AML-193 (cell line): ENCODE results near the gene TMUB2.
"Not testable (repeated sequence)": the region's sequence is repeated elsewhere in the genome, so short reads cannot be mapped to it uniquely, and the experiment has no call there.

Experiments used
- DNase-seq, 2 experiments: peaks; one replicate each; lab custom pipeline; 2025; lab: John Stamatoyannopoulos, UW

The TMUB2 gene

DNA sequence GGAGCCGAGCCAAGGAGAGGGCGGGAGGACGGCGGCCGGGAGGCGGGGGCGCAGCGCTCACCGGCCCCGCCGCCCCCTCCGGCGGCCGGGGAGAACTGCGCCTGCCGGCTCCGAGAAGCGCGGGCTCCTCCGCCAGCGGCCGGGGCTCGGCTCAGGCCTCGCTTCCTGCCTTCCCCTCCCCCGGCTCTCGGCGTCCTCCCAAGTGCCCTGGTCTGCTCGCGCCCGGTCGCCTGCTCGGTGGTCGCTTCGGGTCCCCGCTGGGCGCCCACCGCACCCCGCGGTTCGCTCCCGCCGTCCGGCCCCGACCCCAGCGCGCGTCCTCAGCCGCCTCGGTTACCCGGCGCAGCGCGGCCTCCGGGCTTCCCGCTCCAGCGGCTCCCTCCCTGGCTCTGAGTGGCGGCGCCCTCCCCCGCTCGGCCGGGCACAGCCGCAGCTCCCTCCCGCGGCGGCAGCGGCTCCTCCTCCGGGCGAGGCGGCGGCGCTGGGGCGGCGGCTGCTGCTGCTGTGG lies 32.4 kb downstream of the TMUB2 start:
- peak; percentile 51 to 57 for DNase-seq

GRCh38 chr17:44219616-44220212 lies 32.9 kb downstream of the TMUB2 start, which contains the start of gene UBTF:
UBTF (minus strand) TSS chr17:44219675; CDS start chr17:44218229, 1,446 bp downstream.
- DNase-seq: peak; percentile 20 to 46

DNA sequence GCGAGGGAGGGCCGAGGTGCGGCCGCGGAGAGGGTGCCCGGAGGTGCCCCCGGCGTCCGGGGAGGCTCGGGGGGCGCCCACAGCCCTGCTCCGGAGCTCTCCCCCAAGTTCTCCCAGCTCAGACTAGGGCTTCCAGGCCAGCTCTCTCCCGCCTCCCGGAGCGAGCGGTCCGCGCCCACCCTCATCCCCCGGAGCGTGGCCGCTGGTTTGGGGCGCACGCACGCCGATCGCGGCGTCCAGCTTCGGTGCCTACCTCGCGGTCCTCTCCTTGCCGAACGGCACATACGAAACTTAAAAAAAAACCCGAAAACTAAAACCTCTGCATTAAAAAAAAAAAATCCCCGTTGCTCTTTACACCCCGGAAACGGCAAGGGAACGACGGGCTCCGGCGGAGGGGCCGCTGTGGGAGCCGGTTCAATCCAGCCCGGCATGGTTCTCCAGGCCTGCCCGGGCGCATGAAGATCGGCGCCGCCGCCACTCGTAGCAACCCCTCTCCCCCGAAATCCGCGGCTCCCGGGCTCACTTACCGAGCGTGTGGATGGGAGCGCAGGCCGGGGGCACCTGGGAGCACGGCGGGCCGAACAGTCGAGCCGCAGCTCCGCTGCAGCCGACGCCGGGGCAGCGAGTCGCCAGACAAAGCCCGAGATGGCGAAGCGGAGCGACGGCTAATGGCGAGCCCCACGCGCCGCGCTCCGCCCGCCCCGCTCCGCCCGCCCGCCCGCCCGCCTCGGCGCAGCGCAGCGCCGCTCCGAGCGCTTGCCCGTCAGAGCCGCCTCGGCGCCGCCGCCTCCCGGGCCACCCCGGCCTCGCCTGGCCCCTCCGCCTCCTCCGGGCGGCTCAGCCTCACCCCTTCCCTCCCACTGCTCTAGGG lies 33.7 kb downstream of the TMUB2 start:
- DNase-seq: peak in 1 of 2 experiments; percentile 21

GRCh38 chr17:44221084-44221861 lies 34.5 kb downstream of the TMUB2 start:
- peak; percentile 57 to 59 for DNase-seq

DNA sequence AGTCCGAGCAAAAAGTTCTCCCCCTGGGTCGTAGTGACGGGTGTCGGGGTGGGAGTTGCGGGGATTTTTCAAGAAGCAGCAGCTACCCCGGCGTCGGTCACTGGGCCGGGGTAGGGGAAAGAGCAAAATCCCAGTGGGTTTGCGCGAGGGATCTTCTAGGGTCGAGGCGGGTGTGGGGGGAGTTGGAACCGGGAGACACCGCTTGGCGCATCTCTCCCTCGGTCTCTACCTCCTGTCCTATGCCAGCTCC lies 35.0 kb downstream of the TMUB2 start:
- no peak for DNase-seq

DNA sequence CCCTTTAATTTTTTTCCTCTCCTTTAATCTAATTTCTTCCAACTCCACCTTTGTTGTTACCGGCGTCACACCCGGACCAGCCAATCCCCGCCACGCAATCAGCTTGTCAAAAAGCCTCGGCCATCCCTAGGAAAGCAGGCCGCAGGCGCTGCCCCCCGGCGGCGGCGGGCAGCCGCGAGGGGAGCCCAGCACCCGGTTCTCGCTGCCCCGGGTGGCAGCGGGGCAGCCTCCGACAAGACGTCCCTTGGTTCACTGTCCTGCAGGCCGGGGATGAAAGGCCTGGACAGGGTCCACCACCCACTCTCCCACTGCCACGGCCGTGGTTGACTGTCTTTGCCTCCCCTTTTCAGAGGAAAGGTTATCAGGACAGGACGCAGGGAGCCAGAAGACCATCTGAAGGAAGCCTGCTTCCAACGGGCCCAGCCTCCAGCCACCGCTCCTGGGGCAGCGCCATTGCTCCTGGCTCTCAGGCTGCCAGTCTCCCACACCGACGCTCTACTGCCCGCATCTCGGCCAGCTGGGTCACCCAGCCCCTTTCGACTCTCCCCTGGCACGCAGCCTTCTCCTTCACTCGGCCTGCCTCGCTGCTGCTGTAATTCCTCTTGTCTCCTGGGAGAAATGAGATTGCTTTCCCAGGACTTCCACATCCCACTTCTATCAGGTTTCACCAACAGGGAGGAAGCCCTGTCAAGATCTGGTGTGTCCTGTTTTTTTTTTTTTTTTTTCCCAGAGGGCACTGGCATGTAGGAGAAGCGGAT lies 35.5 kb downstream of the TMUB2 start:
- DNase-seq: peak; percentile 46 to 58

DNA sequence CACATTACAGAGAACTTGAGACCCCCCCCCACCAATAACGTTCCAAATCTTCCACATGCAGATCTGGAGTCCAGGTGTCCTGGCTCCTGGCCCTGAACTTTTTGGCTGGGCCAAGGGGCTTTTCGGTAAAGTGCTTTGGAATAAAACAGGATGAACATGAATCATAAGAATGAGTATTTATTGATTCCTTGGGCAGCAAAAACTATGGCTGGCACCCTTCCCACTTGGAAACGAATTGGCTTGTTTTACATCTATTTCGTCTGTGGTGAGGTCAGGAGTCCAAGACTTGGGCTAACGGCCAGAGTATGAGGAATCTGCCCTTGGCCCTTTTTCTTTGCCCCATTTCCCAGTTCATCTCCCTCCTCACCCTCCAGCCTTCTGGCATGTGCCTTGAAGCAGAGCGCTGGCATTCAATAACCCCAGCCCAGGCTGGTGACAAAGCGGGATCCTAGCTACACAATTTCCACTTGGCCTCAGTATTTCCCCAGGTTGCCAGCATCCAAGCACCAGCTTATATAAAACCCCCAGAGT lies 36.8 kb downstream of the TMUB2 start:
- DNase-seq: no peak

- DNase-seq: no peak
These were observed 42.3 kb downstream of the TMUB2 start for GRCh38 chr17:44229090-44229489.

DNA sequence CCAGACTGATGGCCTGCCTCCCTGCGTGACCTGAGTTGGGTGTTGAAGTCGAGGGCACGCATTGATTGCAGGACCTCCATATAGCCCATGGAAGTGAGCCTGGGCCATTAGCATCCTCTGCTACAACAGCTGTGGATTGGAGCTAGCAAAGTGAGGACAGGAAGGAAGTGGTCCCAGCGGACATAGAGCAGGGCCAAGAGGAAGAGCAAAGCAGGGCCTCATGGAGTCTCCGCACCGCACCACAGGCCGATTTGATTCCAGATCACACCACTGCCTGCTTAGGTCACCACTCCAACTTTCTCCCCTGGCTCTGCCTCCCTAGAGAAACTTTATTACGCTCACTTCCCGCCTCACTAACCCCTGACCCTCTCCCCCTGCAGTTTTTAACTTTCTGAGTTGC lies 43.4 kb downstream of the TMUB2 start:
- no peak for DNase-seq

GRCh38 chr17:44232061-44232460 lies 45.3 kb downstream of the TMUB2 start:
- no peak for DNase-seq

DNA sequence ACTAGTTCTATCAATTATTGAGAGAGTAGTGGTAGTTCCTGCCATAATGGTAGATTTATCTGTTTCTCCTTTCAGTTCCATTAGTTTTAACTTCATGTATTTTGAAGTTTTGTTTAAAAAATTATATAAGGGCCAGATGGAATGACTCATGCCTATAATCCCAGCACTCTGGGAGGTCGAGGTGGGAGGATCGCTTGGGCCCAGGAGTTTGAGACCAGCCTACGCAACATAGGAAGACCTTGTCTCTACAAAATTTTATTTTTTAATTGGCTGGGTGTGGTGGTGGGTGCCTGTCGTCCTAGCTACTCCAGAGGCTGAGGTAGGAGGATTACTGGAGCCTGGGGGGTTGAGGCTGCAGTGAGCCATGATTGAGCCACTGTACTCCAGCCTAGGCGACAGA lies 46.8 kb downstream of the TMUB2 start:
- DNase-seq: no peak

DNA sequence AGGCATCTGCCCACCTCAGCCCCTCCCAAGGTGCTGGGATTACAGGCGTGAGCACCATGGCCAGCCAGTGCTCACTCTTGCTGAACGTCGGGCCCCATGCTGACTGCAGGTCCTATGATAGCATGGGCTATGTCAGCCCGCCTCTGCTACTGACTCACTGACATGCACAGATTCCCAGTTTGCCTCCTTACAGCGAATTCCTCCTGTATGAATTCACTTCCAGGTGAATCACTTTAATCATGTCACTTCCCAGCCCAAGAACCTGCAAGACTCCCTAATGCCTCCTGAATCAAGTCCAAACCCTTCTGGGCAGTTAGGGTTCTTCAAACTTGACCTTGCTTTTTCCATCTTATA lies 48.8 kb downstream of the TMUB2 start:
- no peak for DNase-seq

DNA sequence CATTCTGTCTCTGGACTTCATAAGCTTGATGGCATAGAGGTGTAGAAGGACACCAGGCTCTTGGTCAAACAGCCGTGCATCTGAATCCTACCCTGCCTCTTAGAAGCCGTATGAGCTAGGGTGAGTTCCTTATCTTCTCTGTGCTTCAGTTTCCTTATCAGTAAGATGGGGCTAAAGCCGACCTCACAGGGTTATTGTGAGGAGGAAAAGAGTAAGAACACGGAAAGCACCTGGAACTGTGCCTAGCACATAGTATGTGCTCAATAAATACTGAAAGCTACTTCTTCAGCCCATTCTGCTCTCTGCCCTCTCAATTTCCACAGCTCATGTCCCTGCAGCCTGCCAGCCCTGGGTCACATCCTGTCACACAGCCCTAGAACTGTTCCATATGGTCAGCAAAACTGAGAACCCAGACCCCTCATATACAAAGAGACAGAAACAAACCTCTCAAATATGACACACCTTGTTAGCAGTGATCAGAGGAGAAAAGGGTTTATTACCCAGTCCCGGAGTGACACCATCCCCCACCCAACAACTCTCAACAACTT lies 49.7 kb downstream of the TMUB2 start:
- no peak for DNase-seq

DNA sequence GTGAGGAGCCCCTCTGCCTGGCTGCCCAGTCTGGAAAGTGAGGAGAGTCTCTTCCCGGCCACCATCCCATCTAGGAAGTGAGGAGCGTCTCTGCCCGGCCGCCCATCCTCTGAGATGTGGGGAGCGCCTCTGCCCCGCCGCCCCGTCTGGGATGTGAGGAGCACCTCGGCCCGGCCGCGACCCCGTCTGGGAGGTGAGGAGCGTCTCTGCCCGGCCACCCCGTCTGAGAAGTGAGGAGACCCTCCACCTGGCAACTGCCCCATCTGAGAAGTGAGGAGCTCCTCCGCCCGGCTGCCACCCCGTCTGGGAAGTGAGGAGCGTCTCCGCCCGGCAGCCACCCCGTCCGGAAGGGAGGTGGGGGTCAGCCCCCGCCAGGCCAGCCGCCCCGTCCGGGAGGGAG lies 51.1 kb downstream of the TMUB2 start:
- DNase-seq: not testable (repeated sequence)

DNA sequence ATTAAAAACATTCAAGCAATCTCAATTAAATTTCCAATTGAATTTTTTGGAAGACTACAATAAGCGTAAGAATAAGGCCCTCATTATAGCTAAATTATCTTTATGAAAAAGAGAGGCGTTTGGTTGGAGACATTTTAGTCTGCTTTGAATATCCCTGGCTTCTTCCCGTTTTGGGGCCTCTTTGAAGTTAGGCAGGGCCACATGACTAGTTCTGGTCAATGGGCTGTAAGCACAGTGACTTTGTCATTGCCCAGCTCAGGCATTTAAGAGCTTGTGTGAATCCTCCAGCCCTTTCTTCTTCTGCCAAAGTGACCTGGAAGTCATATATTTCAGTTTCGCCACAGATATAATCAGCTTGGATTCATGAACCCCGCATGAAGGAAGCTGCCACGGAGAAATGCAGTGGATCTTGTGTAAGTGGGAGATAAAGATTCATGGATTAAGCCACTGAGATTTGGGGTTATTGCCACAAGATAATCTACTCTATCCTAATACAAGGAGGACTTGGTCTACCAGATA lies 54.4 kb downstream of the TMUB2 start:
- DNase-seq: peak in 1 of 2 experiments; percentile 21
